OCI-LY7 (cell line): ENCODE measurements around the gene SPSB2.

Experiments
- EZH2phosphoT487 ChIP-seq: fragments of 200-600 bp; sonication (generic); IDR thresholded peaks from 2 replicates; pipeline ENCODE4 v1.6.1; 2018; ENCODE audit warnings: low read depth, borderline replicate concordance, mild to moderate bottlenecking, mixed run types, antibody characterized with exemption, low read length, moderate library complexity, mixed read lengths
- TF ChIP-seq, protein P1 (sequence below): fragments of 200-600 bp; sonication (generic); conservative IDR thresholded peaks from 2 replicates; pipeline ENCODE4 v1.5.1; 2014; ENCODE audit warnings: mild to moderate bottlenecking, antibody characterized with exemption, low read length, moderate library complexity, mixed read lengths

GRCh38 chr12:6851153-6851920 is 21.8 kb downstream of the SPSB2 start, which contains the start of gene CDCA3:
- no peak for TF ChIP-seq EZH2phosphoT487
- TF ChIP-seq, protein P1, sequence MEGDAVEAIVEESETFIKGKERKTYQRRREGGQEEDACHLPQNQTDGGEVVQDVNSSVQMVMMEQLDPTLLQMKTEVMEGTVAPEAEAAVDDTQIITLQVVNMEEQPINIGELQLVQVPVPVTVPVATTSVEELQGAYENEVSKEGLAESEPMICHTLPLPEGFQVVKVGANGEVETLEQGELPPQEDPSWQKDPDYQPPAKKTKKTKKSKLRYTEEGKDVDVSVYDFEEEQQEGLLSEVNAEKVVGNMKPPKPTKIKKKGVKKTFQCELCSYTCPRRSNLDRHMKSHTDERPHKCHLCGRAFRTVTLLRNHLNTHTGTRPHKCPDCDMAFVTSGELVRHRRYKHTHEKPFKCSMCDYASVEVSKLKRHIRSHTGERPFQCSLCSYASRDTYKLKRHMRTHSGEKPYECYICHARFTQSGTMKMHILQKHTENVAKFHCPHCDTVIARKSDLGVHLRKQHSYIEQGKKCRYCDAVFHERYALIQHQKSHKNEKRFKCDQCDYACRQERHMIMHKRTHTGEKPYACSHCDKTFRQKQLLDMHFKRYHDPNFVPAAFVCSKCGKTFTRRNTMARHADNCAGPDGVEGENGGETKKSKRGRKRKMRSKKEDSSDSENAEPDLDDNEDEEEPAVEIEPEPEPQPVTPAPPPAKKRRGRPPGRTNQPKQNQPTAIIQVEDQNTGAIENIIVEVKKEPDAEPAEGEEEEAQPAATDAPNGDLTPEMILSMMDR, result no peak
